HEK293 (cell line): ENCODE data around the gene USP35.
A peak's percentile ranks its signal among the peaks of the same experiment; 100 is the strongest.

Source experiments
- CTCF ChIA-PET: fragments of 350-600 bp; formaldehyde crosslinking; extraction: SDS; loops from one replicate; lab custom pipeline; 2021; ENCODE audit warnings: antibody characterized with exemption; lab: Yijun Ruan, JAX
- POLR2A ChIA-PET: fragments of 300-600 bp; formaldehyde crosslinking; extraction: SDS; loops from one replicate; lab custom pipeline; 2020; ENCODE audit warnings: antibody characterized with exemption, inconsistent platforms; lab: Yijun Ruan, JAX
- H3K27ac ChIP-seq: fragments of 200-500 bp; sonication (Bioruptor generic); 2 replicates; pipeline ENCODE4 v1.5.1; 2014; ENCODE audit warnings: low read depth, low read length, control low read depth, inconsistent platforms; ENCODE audit errors: extremely low read depth
- H3K36me3 ChIP-seq, 2 experiments: fragments of 200-500 bp in 1 of 2; sonication (Bioruptor generic) in 1 of 2; 1 replicate in 1 of 2; 2 replicates in 1 of 2; pipeline ENCODE4 v1.5.1; 2014 to 2017; ENCODE audit warnings: inconsistent platforms in 2 of 2, low read length in 2 of 2; ENCODE audit not compliant: control insufficient read depth in 2 of 2, insufficient read depth in 1 of 2
- H3K4me1 ChIP-seq: fragments of 200-500 bp; sonication (Bioruptor generic); 2 replicates; pipeline ENCODE4 v1.5.1; 2014; ENCODE audit warnings: mild to moderate bottlenecking, low read length, inconsistent platforms; ENCODE audit not compliant: control insufficient read depth, insufficient read depth
- H3K4me3 ChIP-seq: 2 replicates; pipeline ENCODE4 v1.5.1; 2011; ENCODE audit warnings: low read depth, mild to moderate bottlenecking, control low read depth, low read length, moderate library complexity
- H3K9me3 ChIP-seq: fragments of 200-500 bp; sonication (Bioruptor generic); 2 replicates; pipeline ENCODE4 v1.5.1; 2014; ENCODE audit warnings: low read depth, low read length, inconsistent platforms; ENCODE audit not compliant: control insufficient read depth, insufficient read depth
- CTCF ChIP-seq: fragments of 450-650 bp; formaldehyde crosslinking; IDR thresholded peaks from 2 replicates; pipeline ENCODE4 v1.5.1; 2016; ENCODE audit warnings: missing biosample characterization, missing genetic modification characterization
- EGR2 ChIP-seq: fragments of 450-650 bp; formaldehyde crosslinking; IDR thresholded peaks from 2 replicates; pipeline ENCODE4 v1.5.1; 2016; ENCODE audit warnings: low read depth, missing biosample characterization, missing genetic modification characterization
- HOXD13 ChIP-seq: sonication (generic); formaldehyde crosslinking; IDR thresholded peaks from 2 replicates; pipeline ENCODE4 v1.8.0; 2022; ENCODE audit warnings: missing genetic modification reagents, borderline replicate concordance
- KLF1 ChIP-seq: fragments of 450-650 bp; formaldehyde crosslinking; IDR thresholded peaks from 2 replicates; pipeline ENCODE4 v1.5.1; 2016; ENCODE audit warnings: missing biosample characterization, missing genetic modification characterization
- KLF16 ChIP-seq: fragments of 450-650 bp; formaldehyde crosslinking; IDR thresholded peaks from 2 replicates; pipeline ENCODE4 v1.5.1; 2017; ENCODE audit warnings: missing biosample characterization, missing genetic modification characterization
- KLF17 ChIP-seq: fragments of 450-650 bp; formaldehyde crosslinking; IDR thresholded peaks from 2 replicates; pipeline ENCODE4 v1.5.1; 2016; ENCODE audit warnings: missing biosample characterization, missing genetic modification characterization
- PBX3 ChIP-seq: sonication (generic); formaldehyde crosslinking; IDR thresholded peaks from 2 replicates; pipeline ENCODE4 v1.8.1; 2022; ENCODE audit warnings: mild to moderate bottlenecking, moderate library complexity, missing genetic modification reagents
- PRDM1 ChIP-seq: fragments of 450-650 bp; formaldehyde crosslinking; IDR thresholded peaks from 2 replicates; pipeline ENCODE4; 2016; ENCODE audit warnings: missing biosample characterization, missing genetic modification characterization
- SP3 ChIP-seq: fragments of 450-650 bp; formaldehyde crosslinking; IDR thresholded peaks from 2 replicates; pipeline ENCODE4 v1.5.1; 2016; ENCODE audit warnings: missing biosample characterization, missing genetic modification characterization
- SP7 ChIP-seq: fragments of 450-650 bp; formaldehyde crosslinking; IDR thresholded peaks from 2 replicates; pipeline ENCODE4 v1.5.1; 2016; ENCODE audit warnings: missing biosample characterization, missing genetic modification characterization
- ZNF112 ChIP-seq: fragments of 450-650 bp; formaldehyde crosslinking; IDR thresholded peaks from 2 replicates; pipeline ENCODE4 v1.5.0; 2017; ENCODE audit warnings: missing biosample characterization, missing genetic modification characterization
- ZNF132 ChIP-seq: fragments of 450-650 bp; formaldehyde crosslinking; IDR thresholded peaks from 2 replicates; pipeline ENCODE4 v1.5.1; 2017; ENCODE audit warnings: missing biosample characterization, missing genetic modification characterization, borderline replicate concordance
- ZNF169 ChIP-seq: fragments of 450-650 bp; formaldehyde crosslinking; IDR thresholded peaks from 2 replicates; pipeline ENCODE4 v1.5.1; 2016; ENCODE audit warnings: missing biosample characterization, missing genetic modification characterization
- ZNF2 ChIP-seq: fragments of 450-650 bp; formaldehyde crosslinking; IDR thresholded peaks from 2 replicates; pipeline ENCODE4 v1.5.1; 2016; ENCODE audit warnings: missing biosample characterization, missing genetic modification characterization
- ZNF341 ChIP-seq: fragments of 450-650 bp; formaldehyde crosslinking; IDR thresholded peaks from 2 replicates; pipeline ENCODE4; 2016; ENCODE audit warnings: low read depth, missing biosample characterization, missing genetic modification characterization
- ZNF521 ChIP-seq: fragments of 450-650 bp; formaldehyde crosslinking; IDR thresholded peaks from 2 replicates; pipeline ENCODE4 v1.5.1; 2017; ENCODE audit warnings: missing biosample characterization, mild to moderate bottlenecking, missing genetic modification characterization
- ZNF585B ChIP-seq: fragments of 450-650 bp; formaldehyde crosslinking; IDR thresholded peaks from 2 replicates; pipeline ENCODE4 v1.5.1; 2016; ENCODE audit warnings: missing biosample characterization, missing genetic modification characterization
- ZNF623 ChIP-seq: fragments of 450-650 bp; formaldehyde crosslinking; IDR thresholded peaks from 2 replicates; pipeline ENCODE4 v1.5.1; 2016; ENCODE audit warnings: missing biosample characterization, missing genetic modification characterization
- ZNF624 ChIP-seq: fragments of 450-650 bp; formaldehyde crosslinking; IDR thresholded peaks from 2 replicates; pipeline ENCODE4 v1.5.1; 2017; ENCODE audit warnings: missing biosample characterization, missing genetic modification characterization
- ZNF658 ChIP-seq: fragments of 450-650 bp; formaldehyde crosslinking; IDR thresholded peaks from 2 replicates; pipeline ENCODE4; 2016; ENCODE audit warnings: missing biosample characterization, missing genetic modification characterization
- ZSCAN16 ChIP-seq: fragments of 450-650 bp; formaldehyde crosslinking; IDR thresholded peaks from 2 replicates; pipeline ENCODE4 v1.5.1; 2016; ENCODE audit warnings: missing biosample characterization, missing genetic modification characterization
- ZSCAN30 ChIP-seq: fragments of 450-650 bp; IDR thresholded peaks from 2 replicates; pipeline ENCODE4 v1.5.1; 2018; ENCODE audit warnings: missing biosample characterization, mild to moderate bottlenecking, missing genetic modification characterization, moderate library complexity
- TF ChIP-seq, protein P1 (sequence below): fragments of 450-650 bp; formaldehyde crosslinking; IDR thresholded peaks from 2 replicates; pipeline ENCODE4 v1.5.1; 2016; ENCODE audit warnings: missing biosample characterization, missing genetic modification characterization, borderline replicate concordance

The USP35 gene

DNA sequence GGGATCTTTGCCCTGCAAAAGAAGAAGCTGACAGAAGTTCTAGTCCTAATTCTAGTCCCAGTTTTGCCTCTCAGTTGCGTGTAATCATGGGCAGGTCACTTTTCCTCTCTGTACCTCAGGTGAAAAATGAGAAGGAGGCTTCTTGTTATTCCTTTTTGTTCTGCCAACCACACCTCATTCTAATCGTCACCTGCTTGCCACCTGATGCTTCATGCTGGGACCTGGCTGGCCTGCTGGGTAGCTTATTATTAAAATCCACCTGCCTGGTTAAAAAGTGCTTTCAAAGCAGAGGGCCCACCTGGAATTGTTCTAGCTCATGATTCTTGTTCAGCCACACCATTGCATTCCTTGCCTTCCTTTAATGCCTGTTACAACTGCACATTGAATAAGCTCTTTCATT is 40.9 kb upstream of the USP35 start:
- TF ChIP-seq PBX3 (CRISPR knock-in tag) (no peak), ZNF624 (tag by site-specific recombination) (no peak), ZNF2 (no peak), PRDM1 (no peak)
- Histone ChIP-seq H3K4me1 (no peaks in the 10 kb centered on the region), H3K27ac (no peak overlapping the region), H3K9me3 (no peaks in the 10 kb centered on the region), H3K4me3 (no peak overlapping the region), H3K36me3 (peaks cover 0 to 20% of the 10 kb centered on the region in 2 experiments; a peak in 1 of 3 replicates)
- ChIA-PET POLR2A (no interaction called here), CTCF (interaction anchor here (0.5 kb wide), 1 partner anchor 505 kb away, joined by 3 read pairs; no protein-coding TSS in a partner anchor)

DNA sequence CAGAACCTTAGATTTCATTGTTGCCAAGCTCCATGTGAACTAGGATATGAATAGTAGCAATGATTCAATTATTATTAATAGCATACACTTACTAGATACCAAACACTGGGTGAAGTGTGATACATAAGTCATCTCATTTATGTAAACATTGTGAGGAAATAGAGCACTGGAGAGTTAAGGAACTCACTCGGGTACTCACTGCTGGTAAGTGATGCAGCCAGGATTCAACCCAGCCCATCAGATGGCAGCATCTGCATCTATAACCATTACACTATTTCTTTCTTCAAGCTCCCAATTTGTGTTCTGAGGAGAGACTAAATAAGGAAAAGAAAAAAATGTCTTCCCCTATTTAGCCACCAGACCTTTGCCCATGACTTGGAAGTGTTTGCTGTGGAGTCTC is 39.1 kb upstream of the USP35 start:
- Histone ChIP-seq H3K4me1 (no peaks in the 10 kb centered on the region), H3K27ac (no peak overlapping the region), H3K36me3 (peaks cover 0 to 8% of the 10 kb centered on the region in 2 experiments; a peak in 1 of 3 replicates), H3K9me3 (no peaks in the 10 kb centered on the region), H3K4me3 (no peak overlapping the region)
- CTCF ChIA-PET = interaction anchor here (1.1 to 1.2 kb wide), 2 partner anchors 104 to 489 kb away, joined by 3 to 4 read pairs; no protein-coding TSS in a partner anchor
- POLR2A ChIA-PET = interaction anchor here (0.9 kb wide), 1 partner anchor 10 kb away, joined by 3 read pairs; the partner anchor contains the start of gene ALG8
- TF ChIP-seq CTCF (tag by site-specific recombination) (peak; percentile 12; the same call in 1 of the 2 replicates), ZNF658 (tag by site-specific recombination) (no peak), KLF16 (tag by site-specific recombination) (no peak), SP7 (tag by site-specific recombination) (no peak), ZNF585B (tag by site-specific recombination) (no peak), ZNF132 (no peak), ZNF112 (tag by site-specific recombination) (no peak)
- TF ChIP-seq, protein P1, sequence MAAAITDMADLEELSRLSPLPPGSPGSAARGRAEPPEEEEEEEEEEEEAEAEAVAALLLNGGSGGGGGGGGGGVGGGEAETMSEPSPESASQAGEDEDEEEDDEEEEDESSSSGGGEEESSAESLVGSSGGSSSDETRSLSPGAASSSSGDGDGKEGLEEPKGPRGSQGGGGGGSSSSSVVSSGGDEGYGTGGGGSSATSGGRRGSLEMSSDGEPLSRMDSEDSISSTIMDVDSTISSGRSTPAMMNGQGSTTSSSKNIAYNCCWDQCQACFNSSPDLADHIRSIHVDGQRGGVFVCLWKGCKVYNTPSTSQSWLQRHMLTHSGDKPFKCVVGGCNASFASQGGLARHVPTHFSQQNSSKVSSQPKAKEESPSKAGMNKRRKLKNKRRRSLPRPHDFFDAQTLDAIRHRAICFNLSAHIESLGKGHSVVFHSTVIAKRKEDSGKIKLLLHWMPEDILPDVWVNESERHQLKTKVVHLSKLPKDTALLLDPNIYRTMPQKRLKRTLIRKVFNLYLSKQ (tag by site-specific recombination) = no peak

DNA sequence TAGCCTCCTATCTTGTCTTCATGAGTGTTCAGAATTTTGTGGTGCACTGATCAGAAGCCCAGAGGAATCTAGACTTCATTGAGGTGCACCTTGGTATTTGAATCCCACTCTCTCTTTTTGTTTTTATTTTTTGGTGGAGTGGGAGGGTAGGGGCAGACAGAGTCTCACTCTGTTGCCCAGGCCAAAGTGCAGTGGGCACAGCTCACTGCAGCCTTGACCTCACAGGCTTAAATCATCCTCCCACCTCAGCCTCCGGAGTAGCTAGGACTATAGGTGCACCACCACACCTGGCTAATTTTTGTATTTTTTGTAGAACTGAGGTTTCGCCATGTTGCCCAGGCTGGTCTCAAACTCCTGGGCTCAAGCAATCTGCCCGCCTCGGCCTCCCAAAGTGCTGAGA is 38.4 kb upstream of the USP35 start:
- TF ChIP-seq KLF1 (no peak), ZNF623 (tag by site-specific recombination) (no peak), ZNF521 (tag by site-specific recombination) (no peak), ZNF169 (tag by site-specific recombination) (no peak), EGR2 (tag by site-specific recombination) (no peak), HOXD13 (CRISPR knock-in tag) (no peak), ZNF341 (tag by site-specific recombination) (no peak), ZSCAN30 (tag by site-specific recombination) (no peak), SP3 (tag by site-specific recombination) (no peak), ZSCAN16 (tag by site-specific recombination) (no peak), KLF17 (tag by site-specific recombination) (no peak)
- TF ChIP-seq, all 188 proteins: peak for 0
- POLR2A ChIA-PET = interaction anchor here (0.6 kb wide), 1 partner anchor 11 kb away, joined by 3 read pairs; the partner anchor contains the start of gene ALG8
- H3K27ac ChIP-seq = no peak overlapping the region
- H3K36me3 ChIP-seq = peaks cover 0 to 8% of the 10 kb centered on the region in 2 experiments; a peak in 1 of 3 replicates
- CTCF ChIA-PET = interaction anchor here (0.5 to 1.2 kb wide), 3 partner anchors 104 to 707 kb away, joined by 3 to 4 read pairs (median 3); no protein-coding TSS in a partner anchor
- H3K4me3 ChIP-seq = no peak overlapping the region
- no peaks in the 10 kb centered on the region for H3K9me3 ChIP-seq
- no peaks in the 10 kb centered on the region for H3K4me1 ChIP-seq
